GM12801 (cell line): ENCODE results near the gene ZNF592.

Experiments used
- TF ChIP-seq, protein P1 (sequence below): IDR thresholded peaks from one replicate; pipeline ENCODE4 v1.5.1; 2011; ENCODE audit warnings: control low read depth; ENCODE audit not compliant: insufficient read length; ENCODE audit errors: extremely low read depth

Gene ZNF592

DNA sequence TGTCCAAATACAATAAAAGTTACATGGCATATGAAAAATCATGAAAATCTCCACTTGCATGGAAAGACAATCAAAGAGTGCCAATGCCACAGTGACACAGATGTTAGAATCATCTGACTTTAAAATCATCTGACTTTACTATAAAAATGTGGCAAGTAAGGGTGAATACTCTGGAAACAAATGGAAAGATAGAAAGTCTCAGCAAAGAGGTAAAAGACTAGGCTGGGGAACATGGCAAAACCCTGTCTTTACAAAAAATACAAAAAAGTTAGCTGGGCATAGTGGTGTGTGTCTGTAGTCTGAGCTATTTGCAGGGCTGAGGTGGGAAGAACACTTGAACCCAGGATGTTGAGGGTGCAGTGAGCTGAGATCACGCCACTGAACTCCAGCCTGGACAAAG lies 97.9 kb downstream of the ZNF592 start:
- TF ChIP-seq, protein P1, sequence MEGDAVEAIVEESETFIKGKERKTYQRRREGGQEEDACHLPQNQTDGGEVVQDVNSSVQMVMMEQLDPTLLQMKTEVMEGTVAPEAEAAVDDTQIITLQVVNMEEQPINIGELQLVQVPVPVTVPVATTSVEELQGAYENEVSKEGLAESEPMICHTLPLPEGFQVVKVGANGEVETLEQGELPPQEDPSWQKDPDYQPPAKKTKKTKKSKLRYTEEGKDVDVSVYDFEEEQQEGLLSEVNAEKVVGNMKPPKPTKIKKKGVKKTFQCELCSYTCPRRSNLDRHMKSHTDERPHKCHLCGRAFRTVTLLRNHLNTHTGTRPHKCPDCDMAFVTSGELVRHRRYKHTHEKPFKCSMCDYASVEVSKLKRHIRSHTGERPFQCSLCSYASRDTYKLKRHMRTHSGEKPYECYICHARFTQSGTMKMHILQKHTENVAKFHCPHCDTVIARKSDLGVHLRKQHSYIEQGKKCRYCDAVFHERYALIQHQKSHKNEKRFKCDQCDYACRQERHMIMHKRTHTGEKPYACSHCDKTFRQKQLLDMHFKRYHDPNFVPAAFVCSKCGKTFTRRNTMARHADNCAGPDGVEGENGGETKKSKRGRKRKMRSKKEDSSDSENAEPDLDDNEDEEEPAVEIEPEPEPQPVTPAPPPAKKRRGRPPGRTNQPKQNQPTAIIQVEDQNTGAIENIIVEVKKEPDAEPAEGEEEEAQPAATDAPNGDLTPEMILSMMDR = no peak

DNA sequence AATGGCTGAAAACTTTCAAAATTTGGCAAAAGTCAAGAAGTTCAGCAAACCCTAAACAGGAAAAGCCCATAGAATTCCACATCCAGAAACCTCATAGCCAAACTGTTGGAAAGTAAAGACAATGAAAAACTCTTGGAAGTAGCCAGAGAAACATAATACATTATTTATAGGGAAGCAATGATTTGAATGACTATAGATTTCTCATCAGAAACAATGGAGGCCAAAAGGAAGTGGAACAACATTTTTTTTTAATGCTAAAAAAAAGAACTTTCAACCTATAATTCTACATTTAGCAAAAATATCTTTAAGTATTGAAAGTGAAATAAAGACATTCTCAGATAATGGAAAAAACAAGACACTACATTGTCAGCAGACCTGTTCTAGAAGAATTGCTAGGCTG lies 99.0 kb downstream of the ZNF592 start:
- TF ChIP-seq, protein P1 = no peak

DNA sequence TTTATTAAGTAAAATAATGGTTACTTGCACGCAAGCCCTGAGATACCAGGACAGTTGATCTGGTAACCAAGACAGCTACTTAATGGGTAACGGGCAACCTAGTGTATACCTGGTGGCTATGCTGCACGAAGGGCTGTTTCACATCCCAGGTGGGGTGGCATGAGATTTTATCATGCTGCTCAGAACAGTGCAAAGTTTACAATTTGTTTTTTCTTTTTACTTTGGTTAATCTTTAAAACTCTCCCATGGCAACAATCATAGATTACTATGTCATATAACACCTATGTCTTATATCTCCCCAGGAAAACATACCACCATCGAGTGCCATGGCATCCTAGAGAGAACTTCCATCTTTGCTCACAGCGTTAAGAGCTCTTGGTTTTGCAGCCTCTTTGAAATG lies 103.8 kb downstream of the ZNF592 start:
- TF ChIP-seq, protein P1 = no peak

DNA sequence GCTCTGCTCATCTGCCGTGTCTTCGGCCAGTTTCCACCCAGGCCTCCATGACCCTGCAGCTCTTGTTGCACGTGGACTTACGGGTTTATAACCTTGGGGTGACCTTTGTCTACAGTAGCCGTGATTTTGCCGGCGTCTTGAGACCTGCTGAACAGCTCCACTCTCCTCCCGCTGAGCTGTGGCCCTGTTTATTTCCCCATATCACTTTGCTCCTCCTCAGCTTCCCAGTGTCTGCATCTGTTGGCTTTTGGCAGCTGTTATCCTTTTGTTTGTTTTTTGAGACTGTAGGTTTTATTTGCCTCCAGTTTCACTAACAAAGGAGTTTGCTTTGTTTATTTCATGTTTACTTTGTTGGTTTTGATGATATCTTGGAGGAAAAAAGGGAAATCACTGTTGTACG lies 106.7 kb downstream of the ZNF592 start:
- TF ChIP-seq, protein P1 = no peak

DNA sequence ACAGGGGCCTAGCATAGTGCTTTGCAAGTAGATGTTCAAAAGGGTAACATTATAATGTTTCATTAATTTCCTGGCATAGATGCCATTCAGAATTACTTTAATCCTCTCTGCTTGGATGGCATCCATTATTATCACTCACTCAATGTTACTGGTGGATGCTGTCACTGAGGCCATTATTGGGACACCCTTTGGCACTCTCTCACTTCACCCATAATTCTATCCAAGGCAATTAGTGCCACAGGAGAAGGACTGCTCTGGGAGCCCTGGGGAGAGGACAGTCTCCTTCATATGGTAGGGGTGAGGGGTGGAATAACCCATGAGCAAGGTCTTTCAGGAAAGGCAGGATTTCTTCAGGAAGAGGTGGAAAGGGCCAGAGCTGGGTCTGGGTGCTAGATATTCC lies 107.4 kb downstream of the ZNF592 start:
- TF ChIP-seq, protein P1 = no peak
